Neural cell (in vitro differentiated cells): ENCODE data around the gene NTN3.

Experiments used
- CTCF ChIP-seq: fragments of 450-650 bp; IDR thresholded peaks from 2 replicates; pipeline ENCODE4 v1.5.1; 2014; ENCODE audit warnings: antibody characterized with exemption, mild to moderate bottlenecking, moderate library complexity; ENCODE audit not compliant: poor library complexity, severe bottlenecking
- EP300 ChIP-seq: fragments of 450-650 bp; conservative IDR thresholded peaks from 2 replicates; pipeline ENCODE4 v1.6.1; 2014; ENCODE audit warnings: antibody characterized with exemption, mild to moderate bottlenecking, moderate library complexity; ENCODE audit not compliant: poor library complexity, severe bottlenecking
- RAD21 ChIP-seq: fragments of 450-650 bp; conservative IDR thresholded peaks from 2 replicates; pipeline ENCODE4 v1.6.1; 2014; ENCODE audit warnings: antibody characterized with exemption, mild to moderate bottlenecking, moderate library complexity
- REST ChIP-seq: IDR thresholded peaks from 2 replicates; pipeline ENCODE4 v1.6.1; 2012; ENCODE audit warnings: borderline replicate concordance
- TAF1 ChIP-seq: IDR thresholded peaks from 2 replicates; pipeline ENCODE4 v1.6.1; 2012; ENCODE audit warnings: low read depth

- TF ChIP-seq CTCF (peak; percentile 98), EP300 (no peak), REST (no peak), RAD21 (peak; percentile 97), TAF1 (no peak)
Measured at GRCh38 chr16:2500918-2501750, 30.0 kb downstream of the NTN3 start.
